Left hindlimb (tissue), 1 donor: Measurements from ENCODE around the gene PYCARD.
"Not testable (repeated sequence)": the region's sequence is repeated elsewhere in the genome, so short reads cannot be mapped to it uniquely, and the experiment has no call there.

ENCODE experiments used
- DNase-seq: peaks from one replicate; pipeline ENCODE4 v3.0.0-alpha.2; 2018

The PYCARD gene

GRCh38 chr16:31214708-31215286, 12.2 kb upstream of the PYCARD start:
- no peak for DNase-seq

- peak; percentile 80 for DNase-seq
Measured at GRCh38 chr16:31213877-31214707, 11.5 kb upstream of the PYCARD start, which contains the start of gene TRIM72. TSS of gene TRIM72 (plus strand) at chr16:31214119. CDS start at chr16:31214739, 620 bp downstream.

DNA sequence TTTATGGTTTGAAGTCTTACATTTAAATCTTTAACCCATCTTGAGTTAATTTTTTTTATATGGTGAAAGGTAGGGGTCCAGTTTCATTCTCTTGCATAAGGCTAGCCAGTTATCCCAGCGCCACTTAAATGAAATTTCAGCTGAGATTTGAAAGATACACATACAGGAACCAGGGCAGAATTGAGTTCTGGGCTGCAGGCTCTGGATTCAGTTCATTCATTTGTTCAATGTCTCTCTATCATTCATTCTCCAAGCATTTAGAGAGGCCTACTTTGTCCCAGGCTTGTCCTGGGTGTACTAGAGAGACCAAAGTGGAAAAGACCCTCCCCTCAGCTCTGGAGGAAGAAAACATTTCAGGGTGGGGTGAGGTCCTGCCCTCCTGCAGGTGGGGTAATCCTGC, 10.8 kb upstream of the PYCARD start:
- no peak for DNase-seq

DNA sequence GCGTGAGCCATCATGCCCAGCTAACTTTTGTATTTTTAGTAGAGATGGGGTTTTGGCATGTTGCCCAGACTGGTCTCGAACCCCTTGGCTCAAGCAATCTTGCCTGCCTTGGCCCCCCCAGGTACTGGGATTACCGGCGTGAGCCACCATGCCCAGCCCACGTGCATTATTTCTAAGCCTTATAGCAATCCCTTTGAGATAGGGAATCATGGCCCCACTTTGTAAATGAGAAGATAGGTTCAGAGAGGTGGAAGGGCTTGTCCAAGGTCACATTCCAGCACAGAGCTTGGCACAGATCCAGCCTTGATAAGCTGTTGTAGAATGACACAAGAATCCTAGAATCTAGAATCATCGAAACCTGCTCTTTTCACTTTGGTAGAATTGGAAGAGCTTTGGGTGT, 4.2 kb upstream of the PYCARD start:
- no peak for DNase-seq

DNA sequence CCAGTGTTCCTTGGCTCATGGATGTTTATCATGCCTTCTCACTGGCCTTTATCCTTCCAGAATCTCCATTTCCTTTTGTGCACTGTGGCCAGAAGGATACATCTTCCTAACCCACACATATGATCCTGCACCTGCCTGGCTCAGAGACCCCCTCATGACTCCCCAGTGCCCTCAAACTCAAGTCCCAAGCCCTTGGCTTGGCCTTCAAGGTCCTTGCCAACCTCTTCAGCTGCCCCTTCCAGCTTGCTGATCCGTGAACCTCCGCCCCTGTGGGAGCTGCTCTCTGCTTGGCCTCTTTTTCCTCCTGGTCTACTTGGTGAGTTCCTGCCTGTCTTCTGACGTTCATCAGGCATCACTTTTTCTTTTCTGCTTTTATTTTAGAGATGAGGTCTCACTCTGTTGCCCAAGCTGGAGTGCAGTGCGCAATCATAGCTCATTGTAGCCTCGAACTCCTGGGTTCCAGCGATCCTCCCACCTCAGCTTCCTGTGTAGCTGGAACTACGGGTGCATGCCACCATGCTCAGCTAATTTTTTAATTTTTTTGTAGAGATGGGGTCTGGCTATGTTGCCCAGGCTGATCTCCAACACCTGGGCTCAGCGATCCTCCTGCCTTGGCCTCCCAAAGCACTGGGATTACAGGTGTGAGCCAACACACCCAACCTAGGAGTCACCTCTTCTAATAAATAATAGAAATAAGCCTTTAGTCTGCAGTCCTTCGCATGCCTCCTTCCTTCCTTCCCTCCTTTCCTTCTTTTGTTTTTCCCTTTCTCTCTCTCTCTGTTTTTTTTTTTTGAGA, 2.5 kb upstream of the PYCARD start:
- no peak for DNase-seq

DNA sequence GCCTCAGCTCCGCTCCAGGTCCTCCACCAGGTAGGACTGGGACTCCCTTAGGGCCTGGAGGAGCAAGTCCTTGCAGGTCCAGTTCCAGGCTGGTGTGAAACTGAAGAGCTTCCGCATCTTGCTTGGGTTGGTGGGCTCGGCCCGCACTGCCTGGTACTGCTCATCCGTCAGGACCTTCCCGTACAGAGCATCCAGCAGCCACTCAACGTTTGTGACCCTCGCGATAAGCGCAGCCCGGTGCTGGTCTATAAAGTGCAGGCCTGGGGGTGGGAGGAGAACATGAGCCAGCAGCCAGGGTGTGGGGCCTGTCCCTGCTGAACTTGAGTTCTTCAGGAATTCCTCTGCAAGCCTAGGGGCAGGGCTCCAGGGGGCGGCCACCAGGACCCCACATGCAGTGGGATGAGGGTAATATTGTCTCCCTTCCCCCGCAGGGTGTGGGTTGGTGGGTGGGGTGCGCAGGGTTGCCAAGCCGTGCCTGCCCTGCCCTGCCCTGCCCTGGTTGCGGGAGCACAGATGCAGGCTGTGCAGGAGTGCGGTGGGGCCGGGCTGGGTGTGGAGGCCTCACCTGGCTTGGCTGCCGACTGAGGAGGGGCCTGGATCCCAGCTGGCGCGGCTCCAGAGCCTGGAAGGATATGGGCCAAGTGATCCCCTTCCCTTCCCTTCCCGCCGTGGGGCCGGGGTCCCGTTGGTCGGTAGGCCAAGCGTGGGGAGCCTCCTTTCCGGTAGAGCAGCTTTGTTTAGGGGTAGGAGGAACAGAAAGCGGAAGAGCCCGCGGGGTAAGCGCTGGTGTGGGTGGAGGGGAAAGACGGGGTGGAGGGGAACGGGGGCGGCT, 762 bp downstream of the PYCARD start:
- peak; percentile 56 for DNase-seq

DNA sequence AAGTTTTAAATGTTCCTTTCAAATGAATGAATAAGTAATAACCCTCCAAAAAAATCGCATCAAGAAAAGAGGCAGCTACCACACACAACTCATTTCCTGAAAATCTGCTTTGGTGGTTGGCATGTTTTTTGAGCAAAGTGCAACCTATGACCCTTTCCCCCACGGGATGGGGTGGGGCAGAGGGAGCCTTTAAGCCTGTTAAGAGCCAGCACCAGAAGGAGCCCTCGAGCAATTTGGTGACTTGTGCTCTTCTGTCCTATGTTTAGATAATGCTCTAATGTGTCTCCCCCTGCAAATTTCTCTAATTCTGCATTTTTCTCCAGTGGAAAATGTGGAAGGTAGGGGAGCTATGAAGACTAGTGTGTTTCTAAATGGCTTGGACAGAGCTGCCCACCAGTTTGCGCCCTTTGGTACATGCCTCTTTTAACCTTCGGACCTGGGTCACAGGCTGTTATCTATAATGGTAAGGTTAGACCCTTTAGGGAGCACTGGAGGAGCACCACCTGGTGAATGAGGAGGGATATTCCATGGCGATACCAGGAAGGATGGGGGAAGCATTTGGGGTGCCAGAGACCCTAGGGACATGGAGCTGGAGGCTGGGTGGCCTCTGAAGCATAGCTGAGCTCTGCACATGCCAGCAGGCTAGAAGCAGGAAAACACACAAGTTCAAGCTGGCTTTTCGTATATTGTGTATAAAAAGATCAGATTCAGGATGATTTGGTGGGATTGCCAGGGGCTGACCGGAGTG, 1.6 kb downstream of the PYCARD start:
- DNase-seq: no peak

- not testable (repeated sequence) for DNase-seq
Measured at GRCh38 chr16:31200111-31200510, 2.4 kb downstream of the PYCARD start.

- no peak for DNase-seq
Measured at GRCh38 chr16:31199430-31200041, 3.0 kb downstream of the PYCARD start.

- no peak for DNase-seq
Measured at GRCh38 chr16:31198207-31198882, 4.2 kb downstream of the PYCARD start.

- DNase-seq: no peak
Measured at GRCh38 chr16:31196324-31197088, 6.1 kb downstream of the PYCARD start.

GRCh38 chr16:31195861-31196260, 6.7 kb downstream of the PYCARD start:
- not testable (repeated sequence) for DNase-seq

DNA sequence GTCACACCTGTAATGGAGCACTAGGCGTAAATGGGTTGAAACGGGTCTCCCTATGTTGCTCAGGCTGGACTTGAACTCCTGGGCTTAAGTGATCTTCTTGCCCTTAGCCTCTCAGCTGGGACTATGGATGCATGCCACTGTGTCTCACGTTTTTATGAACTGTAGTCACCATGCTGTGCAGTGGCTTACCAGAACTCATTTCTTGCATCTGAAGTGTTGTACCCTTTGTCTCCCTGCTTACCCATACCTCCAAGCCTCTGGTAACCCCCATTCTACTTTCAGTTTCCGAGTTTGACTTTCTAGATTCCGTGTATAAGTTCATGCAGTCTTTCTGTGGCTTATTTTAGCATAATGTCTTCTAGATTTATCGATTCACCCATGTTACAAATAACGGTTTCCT, 7.7 kb downstream of the PYCARD start:
- no peak for DNase-seq

DNA sequence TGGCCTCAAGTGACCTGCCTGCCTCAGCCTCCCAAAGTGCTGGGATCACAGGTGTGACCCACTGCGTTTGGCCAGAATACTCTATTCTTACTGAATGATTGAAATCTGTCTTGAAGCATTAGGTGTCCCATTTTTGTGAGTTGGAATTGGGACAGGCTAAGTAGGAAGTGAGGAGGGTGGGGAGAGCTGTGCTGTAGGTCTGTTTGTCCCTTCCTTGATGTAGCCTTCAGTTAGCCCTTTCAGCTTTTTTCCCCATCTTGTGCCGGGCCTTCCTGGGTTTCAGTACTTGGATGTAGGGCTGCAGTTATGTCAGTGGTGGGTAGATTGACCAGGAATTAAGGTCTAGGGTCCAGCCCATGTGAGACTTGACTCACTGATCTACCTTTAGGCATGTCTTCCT, 8.7 kb downstream of the PYCARD start:
- DNase-seq: no peak

- DNase-seq: no peak
Measured at GRCh38 chr16:31192856-31193642, 9.5 kb downstream of the PYCARD start.

DNA sequence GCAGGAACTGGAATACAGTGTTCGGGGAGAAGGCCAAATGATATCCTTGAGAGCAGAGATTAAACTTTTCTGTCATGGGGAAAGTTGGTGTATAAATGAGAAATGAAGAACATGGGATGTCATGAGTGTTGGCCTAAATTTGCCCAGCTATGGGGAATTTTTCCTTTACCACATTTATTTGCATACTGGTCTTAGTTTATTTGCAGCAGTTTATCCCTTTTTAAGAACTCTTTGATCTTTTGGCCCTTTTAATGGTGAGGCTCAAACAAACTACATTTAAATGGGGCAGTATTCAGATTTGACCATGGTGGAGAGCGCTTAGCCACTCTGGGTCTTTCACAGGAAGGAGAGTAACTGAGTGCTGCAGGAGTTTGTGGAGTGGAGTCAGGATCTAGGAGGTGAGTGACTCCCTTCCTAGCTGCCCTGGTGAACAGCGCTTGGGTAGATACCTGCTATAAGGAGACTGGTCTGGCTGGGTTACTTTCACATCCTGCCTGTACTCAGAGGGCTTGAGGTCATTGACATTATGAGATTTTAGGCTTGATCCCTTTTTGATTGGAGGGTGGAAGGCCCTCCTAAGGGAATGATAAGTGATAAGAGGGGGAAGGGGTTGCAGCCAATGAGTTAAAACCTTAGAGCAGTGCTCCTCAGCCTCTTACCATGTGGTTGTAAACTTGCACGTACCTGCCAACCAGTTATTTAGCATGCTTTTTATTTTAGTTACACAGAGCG, 10.7 kb downstream of the PYCARD start:
- DNase-seq: no peak

GRCh38 chr16:31190818-31191444, 11.6 kb downstream of the PYCARD start:
- no peak for DNase-seq

GRCh38 chr16:31190061-31190460, 12.5 kb downstream of the PYCARD start:
- DNase-seq: no peak
